ENCODE measurements around the gene DENND5A. TPM values are rescaled to one million over a fixed set of nuclear protein-coding genes. Genes with fewer than 3 reads are reported as not detected.

Gene DENND5A
- total RNA-seq, 1 donor from 2014 or later: 156 TPM

- TF ChIP-seq CTCF (IDR thresholded peaks at IDR 0.05; ENCODE audit: insufficient read depth, low read depth, low read length): no peak
- TF ChIP-seq EZH2 (IDR thresholded peaks at IDR 0.05; ENCODE audit: insufficient read depth, low read length): no peak
- DNase-seq (ENCODE audit: low read depth): peak; percentile 41
- no peaks in the 10 kb centered on the region for H4K20me1 ChIP-seq (ENCODE audit: insufficient read depth, low read length)
- no peak for FAIRE-seq
- no peaks in the 10 kb centered on the region for H3K27me3 Mint-ChIP-seq (ENCODE audit: low read depth, unreplicated experiment)
- H3K27me3 ChIP-seq (ENCODE audit: insufficient read depth, low read length): no peaks in the 10 kb centered on the region
- H3K27ac Mint-ChIP-seq (ENCODE audit: unreplicated experiment): no peak overlapping the region
- H3K4me1 Mint-ChIP-seq (ENCODE audit: low read depth, unreplicated experiment): peaks cover 6% of the 10 kb centered on the region
- no peak overlapping the region for H3K4me3 Mint-ChIP-seq (ENCODE audit: unreplicated experiment)
- no peaks in the 10 kb centered on the region for H3K36me3 ChIP-seq (ENCODE audit: insufficient read depth, low read length)
- no peak overlapping the region for H3K27ac ChIP-seq (ENCODE audit: low read depth, low read length)
- H3K9me3 Mint-ChIP-seq (ENCODE audit: unreplicated experiment): peaks cover 2% of the 10 kb centered on the region
- H3K36me3 Mint-ChIP-seq (ENCODE audit: low read depth, unreplicated experiment): peaks cover 2% of the 10 kb centered on the region
- H3K9ac ChIP-seq (ENCODE audit: low read length): no peak overlapping the region
- H3K4me2 ChIP-seq (ENCODE audit: low read length): no peak overlapping the region
- no peaks in the 10 kb centered on the region for H3K9me3 ChIP-seq (ENCODE audit: insufficient read depth, low read depth, low read length)
- H3K4me3 ChIP-seq (ENCODE audit: insufficient read depth, low read depth, low read length): no peak overlapping the region
- no peak overlapping the region for H2AFZ ChIP-seq (ENCODE audit: low read depth, low read length)
- H3K79me2 ChIP-seq (ENCODE audit: insufficient read depth, low read length): no peaks in the 10 kb centered on the region
- H3K4me1 ChIP-seq (ENCODE audit: insufficient read depth, low read length): no peaks in the 10 kb centered on the region
Observed at GRCh38 chr11:9273376-9274336, 8.5 kb upstream of the DENND5A start.

- DNase-seq (ENCODE audit: low read depth): no peak
Observed at GRCh38 chr11:9269492-9270013, 4.4 kb upstream of the DENND5A start.

More at GRCh38 chr11:9269492-9270013, 4.4 kb upstream of the DENND5A start:
- no peaks in the 10 kb centered on the region for H3K27me3 ChIP-seq (ENCODE audit: insufficient read depth, low read length)
- H3K4me3 ChIP-seq (ENCODE audit: insufficient read depth, low read depth, low read length): no peak overlapping the region
- Mint-ChIP-seq H3K27ac (ENCODE audit: unreplicated experiment) (no peak overlapping the region), H3K4me3 (ENCODE audit: unreplicated experiment) (no peak overlapping the region), H3K4me1 (ENCODE audit: low read depth, unreplicated experiment) (peaks cover 10% of the 10 kb centered on the region), H3K36me3 (ENCODE audit: low read depth, unreplicated experiment) (peaks cover 2% of the 10 kb centered on the region), H3K9me3 (ENCODE audit: unreplicated experiment) (peaks cover 2% of the 10 kb centered on the region), H3K27me3 (ENCODE audit: low read depth, unreplicated experiment) (no peaks in the 10 kb centered on the region)
- FAIRE-seq: no peak
- H3K4me2 ChIP-seq (ENCODE audit: low read length): no peak overlapping the region
- H4K20me1 ChIP-seq (ENCODE audit: insufficient read depth, low read length): no peaks in the 10 kb centered on the region
- H2AFZ ChIP-seq (ENCODE audit: low read depth, low read length): no peak overlapping the region
- TF ChIP-seq CTCF (IDR thresholded peaks at IDR 0.05; ENCODE audit: insufficient read depth, low read depth, low read length) (no peak), EZH2 (IDR thresholded peaks at IDR 0.05; ENCODE audit: insufficient read depth, low read length) (no peak)
- no peaks in the 10 kb centered on the region for H3K9me3 ChIP-seq (ENCODE audit: insufficient read depth, low read depth, low read length)
- no peak overlapping the region for H3K9ac ChIP-seq (ENCODE audit: low read length)
- H3K4me1 ChIP-seq (ENCODE audit: insufficient read depth, low read length): peaks cover 6% of the 10 kb centered on the region
- no peak overlapping the region for H3K27ac ChIP-seq (ENCODE audit: low read depth, low read length)
- H3K36me3 ChIP-seq (ENCODE audit: insufficient read depth, low read length): no peaks in the 10 kb centered on the region
- H3K79me2 ChIP-seq (ENCODE audit: insufficient read depth, low read length): peaks cover 3% of the 10 kb centered on the region
